Measurements from ENCODE around the gene NCAM1. TPM values are rescaled to one million over a fixed set of nuclear protein-coding genes. Genes with fewer than 3 reads are reported as not detected.
A peak's percentile ranks its signal among the peaks of the same experiment; 100 is the strongest.

NCAM1 gene
- total RNA-seq, 1 donor from 2014 or later = 3.3 TPM

- intact Hi-C loops (cut with DNase I) = no loop called here
- no peak for TF ChIP-seq CTCF (IDR thresholded peaks at IDR 0.05)
- Histone ChIP-seq H3K4me3 (no peak overlapping the region), H3K36me3 (no peaks in the 10 kb centered on the region), H3K27me3 (no peaks in the 10 kb centered on the region), H3K4me1 (no peaks in the 10 kb centered on the region), H3K27ac (no peak overlapping the region), H3K9me3 (no peaks in the 10 kb centered on the region)
- peak in 1 of 2 donors; percentile 52 for DNase-seq (ENCODE audit: low spot score in 2 of 2)
Measured at GRCh38 chr11:113273720-113274119, 312.5 kb downstream of the NCAM1 start.

GRCh38 chr11:113274713-113275582 lies 313.7 kb downstream of the NCAM1 start:
- Histone ChIP-seq H3K36me3 (no peaks in the 10 kb centered on the region), H3K27me3 (no peaks in the 10 kb centered on the region), H3K9me3 (no peaks in the 10 kb centered on the region), H3K4me3 (no peak overlapping the region), H3K4me1 (no peaks in the 10 kb centered on the region), H3K27ac (no peak overlapping the region)
- DNase-seq (ENCODE audit: low spot score in 2 of 2) = no peak
- intact Hi-C loops (cut with DNase I) = no loop called here
- no peak for TF ChIP-seq CTCF (IDR thresholded peaks at IDR 0.05)

GRCh38 chr11:113275602-113276001 lies 314.4 kb downstream of the NCAM1 start:
- Histone ChIP-seq H3K4me1 (no peaks in the 10 kb centered on the region), H3K9me3 (no peaks in the 10 kb centered on the region), H3K27me3 (no peaks in the 10 kb centered on the region), H3K36me3 (no peaks in the 10 kb centered on the region), H3K27ac (no peak overlapping the region), H3K4me3 (no peak overlapping the region)
- intact Hi-C loops (cut with DNase I) = no loop called here
- DNase-seq (ENCODE audit: low spot score in 2 of 2) = no peak
- no peak for TF ChIP-seq CTCF (IDR thresholded peaks at IDR 0.05)

GRCh38 chr11:113276466-113276865 lies 315.2 kb downstream of the NCAM1 start:
- no peak for TF ChIP-seq CTCF (IDR thresholded peaks at IDR 0.05)

GRCh38 chr11:113277907-113278306 lies 316.7 kb downstream of the NCAM1 start:
- no peaks in the 10 kb centered on the region for H3K4me1 ChIP-seq
- no peak for DNase-seq (ENCODE audit: low spot score in 2 of 2)
- no peak for TF ChIP-seq CTCF (IDR thresholded peaks at IDR 0.05)
- H3K4me3 ChIP-seq = no peak overlapping the region
- H3K36me3 ChIP-seq = no peaks in the 10 kb centered on the region
- H3K9me3 ChIP-seq = no peaks in the 10 kb centered on the region
- no peaks in the 10 kb centered on the region for H3K27me3 ChIP-seq
- intact Hi-C loops (cut with DNase I) = no loop called here
- H3K27ac ChIP-seq = no peak overlapping the region

More at GRCh38 chr11:113276466-113276865, 315.2 kb downstream of the NCAM1 start:
- no peaks in the 10 kb centered on the region for H3K9me3 ChIP-seq
- H3K27me3 ChIP-seq = no peaks in the 10 kb centered on the region
- H3K4me1 ChIP-seq = no peaks in the 10 kb centered on the region
- H3K4me3 ChIP-seq = no peak overlapping the region
- no peak overlapping the region for H3K27ac ChIP-seq
- intact Hi-C loops (cut with DNase I) = no loop called here
- DNase-seq (ENCODE audit: low spot score in 2 of 2) = no peak
- no peaks in the 10 kb centered on the region for H3K36me3 ChIP-seq

All from ascending aorta (tissue), 2 donors.